ENCODE data around the gene PCDHGA3. TPM values are rescaled to one million over a fixed set of nuclear protein-coding genes. Genes with fewer than 3 reads are reported as not detected.
"Not testable (repeated sequence)": the region's sequence is repeated elsewhere in the genome, so short reads cannot be mapped to it uniquely, and the experiment has no call there.

PCDHGA3 gene
- total and polyA plus RNA-seq, 2 experiments from 2014 or later, result 0.63 to 0.90 TPM

- H3K4me2 ChIP-seq, result no peak within 1 kb of the TSS
- no peak within 1 kb of the TSS for H3K27ac ChIP-seq (ENCODE audit: low read depth)
- peaks cover 2% of the 10 kb centered on the region for H3K4me1 Mint-ChIP-seq
- H3K9me2 ChIP-seq (ENCODE audit: insufficient read depth), result 0 out of 2 replicates have a peak, but pooled peaks cover 6% of the 10 kb centered on the region
- H3K36me3 Mint-ChIP-seq (ENCODE audit: low read depth), result peaks cover 40% of the 10 kb centered on the region
- peaks cover 78% of the 10 kb centered on the region for H3K9me3 Mint-ChIP-seq
- H4K20me1 ChIP-seq (replicated peaks; ENCODE audit: insufficient read depth), result no peaks in the 10 kb centered on the region
- H3K27ac Mint-ChIP-seq, result no peak within 1 kb of the TSS
- no peaks in the 10 kb centered on the region for H3K27me3 ChIP-seq (ENCODE audit: insufficient read depth)
- no peak within 1 kb of the TSS for H3K4me3 Mint-ChIP-seq
- no peaks in the 10 kb centered on the region for H3K4me1 ChIP-seq (ENCODE audit: insufficient read depth)
- no peak for TF ChIP-seq POLR2AphosphoS5 (IDR thresholded peaks at IDR 0.05; ENCODE audit: low read depth)
- TF ChIP-seq REST (IDR thresholded peaks at IDR 0.05; ENCODE audit: unreplicated experiment), result no peak
- TF ChIP-seq CTCF (conservative IDR thresholded peaks at IDR 0.05; ENCODE audit: low read depth in 2 of 2), result peak; percentile 42 to 49
- no peak for TF ChIP-seq ZNF462 (CRISPR knock-in tag; IDR thresholded peaks at IDR 0.05)
- H3K36me3 ChIP-seq (ENCODE audit: insufficient read depth), result no peaks in the 10 kb centered on the region
- ATAC-seq, result peak; percentile 38; the same call in 2 of the 3 replicates
- no peaks in the 10 kb centered on the region for H3K79me2 ChIP-seq (replicated peaks; ENCODE audit: insufficient read depth)
- no peak within 1 kb of the TSS for H3K4me3 ChIP-seq
- H3K27me3 Mint-ChIP-seq (ENCODE audit: insufficient read depth, low read depth, poor library complexity), result peaks cover 4% of the 10 kb centered on the region
- no peaks in the 10 kb centered on the region for H3F3A ChIP-seq (replicated peaks; ENCODE audit: low read depth)
- peak; percentile 63 for DNase-seq (ENCODE audit: low spot score)
- no peak within 1 kb of the TSS for H2AFZ ChIP-seq
Observed at GRCh38 chr5:141330299-141331080, 13.1 kb upstream of the PCDHGA3 start, which contains the start of gene PCDHGA1. TSS of gene PCDHGA1 (plus strand) at chr5:141330514.

GRCh38 chr5:141332571-141332970 lies 11.1 kb upstream of the PCDHGA3 start:
- H3F3A ChIP-seq (replicated peaks; ENCODE audit: low read depth); H3K27me3 ChIP-seq (ENCODE audit: insufficient read depth); H3K36me3 ChIP-seq (ENCODE audit: insufficient read depth); H3K27ac Mint-ChIP-seq; H3K4me1 ChIP-seq (ENCODE audit: insufficient read depth); H3K4me3 ChIP-seq; H4K20me1 ChIP-seq (replicated peaks; ENCODE audit: insufficient read depth); H2AFZ ChIP-seq; ATAC-seq; H3K27ac ChIP-seq (ENCODE audit: low read depth); H3K79me2 ChIP-seq (replicated peaks; ENCODE audit: insufficient read depth); H3K4me1 Mint-ChIP-seq; H3K4me2 ChIP-seq; DNase-seq (ENCODE audit: low spot score); H3K27me3 Mint-ChIP-seq (ENCODE audit: insufficient read depth, low read depth, poor library complexity); H3K4me3 Mint-ChIP-seq; H3K9me2 ChIP-seq (ENCODE audit: insufficient read depth): not testable (repeated sequence)
- Mint-ChIP-seq H3K9me3 (peaks cover 70% of the 10 kb centered on the region), H3K36me3 (ENCODE audit: low read depth) (peaks cover 30% of the 10 kb centered on the region)

Data from GM23338 (cell line).